SH-SY5Y (cell line): ENCODE results near the gene SPACA7.

Experiments used
- GATA2 ChIP-seq: IDR thresholded peaks from 2 replicates; pipeline ENCODE4 v1.6.1; 2011; ENCODE audit warnings: mild to moderate bottlenecking, low read depth, low read length
- GATA3 ChIP-seq: IDR thresholded peaks from 2 replicates; pipeline ENCODE4 v1.6.1; 2011; ENCODE audit warnings: low read depth, mild to moderate bottlenecking, low read length, moderate library complexity

GRCh38 chr13:112345826-112346172, 30.4 kb upstream of the SPACA7 start:
- no peak for TF ChIP-seq GATA2
- TF ChIP-seq GATA3: no peak
